ENCODE results near the gene ARHGAP10.
"Not testable (repeated sequence)": the region's sequence is repeated elsewhere in the genome, so short reads cannot be mapped to it uniquely, and the experiment has no call there.

Gene ARHGAP10

DNA sequence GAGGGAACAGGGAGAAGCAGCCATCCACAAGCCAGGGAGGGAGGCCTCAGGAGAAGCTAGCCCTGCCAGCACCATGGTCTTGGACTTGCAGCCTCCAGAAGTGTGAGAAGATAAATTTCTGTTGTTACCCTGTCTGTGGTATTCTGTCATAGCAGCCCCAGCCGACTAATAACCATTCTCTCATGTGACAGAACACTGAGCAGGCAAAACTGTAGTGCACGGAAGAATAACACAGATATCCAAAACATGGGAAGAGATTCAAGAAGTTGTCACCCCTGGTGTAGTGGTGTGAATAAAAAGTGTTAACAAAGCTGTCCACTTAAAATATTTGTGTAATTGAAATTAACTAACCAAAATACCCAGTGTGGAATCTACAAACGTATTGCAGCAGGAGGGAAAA is 265.0 kb downstream of the ARHGAP10 start:
- Histone ChIP-seq H3K9me3 (ENCODE audit: control insufficient read depth, low read length) (no peaks in the 10 kb centered on the region), H3K27me3 (ENCODE audit: control insufficient read depth in 1 of 2, insufficient read depth in 1 of 2, low read length in 2 of 2) (no peaks in the 10 kb centered on the region), H3K27ac (ENCODE audit: low read length, poor library complexity, severe bottlenecking) (no peak overlapping the region), H2AFZ (ENCODE audit: low read depth, low read length) (no peak overlapping the region), H4K8ac (ENCODE audit: low read length) (no peak overlapping the region), H2BK15ac (ENCODE audit: low read depth, poor library complexity, severe bottlenecking) (no peak overlapping the region), H3K4me1 (ENCODE audit: control insufficient read depth, insufficient read depth, low read depth, low read length) (peaks cover 2% of the 10 kb centered on the region), H3K4me2 (ENCODE audit: low read length, poor library complexity, severe bottlenecking) (no peak overlapping the region), H3K79me1 (replicated peaks; ENCODE audit: low read length, poor library complexity, severe bottlenecking) (peaks cover 13% of the 10 kb centered on the region), H3K9ac (ENCODE audit: low read length) (no peak overlapping the region), H2BK5ac (ENCODE audit: low read depth, low read length, poor library complexity, severe bottlenecking) (no peak overlapping the region), H3K23ac (ENCODE audit: low read length in 2 of 2) (peak overlapping the region in 1 of 2 experiments; percentile 79), H3K14ac (ENCODE audit: low read length in 2 of 2) (no peak overlapping the region), H2AK5ac (ENCODE audit: low read length, severe bottlenecking) (no peak overlapping the region), H2BK120ac (ENCODE audit: low read depth, low read length) (no peak overlapping the region), H2BK12ac (ENCODE audit: low read length in 2 of 2) (no peak overlapping the region), H3K4ac (ENCODE audit: low read depth in 1 of 2, low read length in 2 of 2) (no peak overlapping the region), H4K91ac (ENCODE audit: low read length) (peak overlapping the region; percentile 15), H3K18ac (ENCODE audit: low read depth in 1 of 2, low read length in 2 of 2) (no peak overlapping the region), H3K36me3 (ENCODE audit: control insufficient read depth in 1 of 2, insufficient read depth in 2 of 2, low read depth in 1 of 2, low read length in 2 of 2) (peaks cover 4 to 33% of the 10 kb centered on the region in 2 experiments), H3K4me3 (ENCODE audit: insufficient read depth in 1 of 2, low read depth in 1 of 2, low read length in 2 of 2) (no peak overlapping the region)
- WGBS, result 100% methylated on average over 2 of the region's 3 CpGs
- DNase-seq, result no peak

DNA sequence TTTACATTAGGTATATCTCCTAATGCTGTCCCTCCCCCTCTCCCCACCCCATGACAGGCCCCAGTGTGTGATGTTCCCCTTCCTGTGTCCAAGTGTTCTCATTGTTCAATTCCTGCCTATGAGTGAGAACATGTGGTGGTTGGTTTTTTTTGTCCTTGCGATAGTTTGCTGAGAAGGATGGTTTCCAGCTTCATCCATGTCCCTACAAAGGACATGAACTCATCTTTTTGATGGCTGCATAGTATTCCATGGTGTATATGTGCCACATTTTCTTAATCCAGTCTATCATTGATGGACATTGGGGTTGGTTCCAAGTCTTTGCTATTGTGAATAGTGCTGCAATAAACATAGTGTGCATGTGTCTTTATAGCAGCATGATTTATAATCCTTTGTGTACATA is 268.1 kb downstream of the ARHGAP10 start:
- H3K27me3 ChIP-seq (ENCODE audit: control insufficient read depth in 1 of 2, insufficient read depth in 1 of 2, low read length in 2 of 2); H2BK15ac ChIP-seq (ENCODE audit: low read depth, poor library complexity, severe bottlenecking); H4K8ac ChIP-seq (ENCODE audit: low read length); H2BK120ac ChIP-seq (ENCODE audit: low read depth, low read length); H3K18ac ChIP-seq (ENCODE audit: low read depth in 1 of 2, low read length in 2 of 2); H3K27ac ChIP-seq (ENCODE audit: low read length, poor library complexity, severe bottlenecking); H3K4me2 ChIP-seq (ENCODE audit: low read length, poor library complexity, severe bottlenecking); H3K4me1 ChIP-seq (ENCODE audit: control insufficient read depth, insufficient read depth, low read depth, low read length); DNase-seq; H4K91ac ChIP-seq (ENCODE audit: low read length); H2AK5ac ChIP-seq (ENCODE audit: low read length, severe bottlenecking); H3K9me3 ChIP-seq (ENCODE audit: control insufficient read depth, low read length); H2BK12ac ChIP-seq (ENCODE audit: low read length in 2 of 2); H3K14ac ChIP-seq (ENCODE audit: low read length in 2 of 2); H3K4me3 ChIP-seq (ENCODE audit: insufficient read depth in 1 of 2, low read depth in 1 of 2, low read length in 2 of 2); H2AFZ ChIP-seq (ENCODE audit: low read depth, low read length); H3K4ac ChIP-seq (ENCODE audit: low read depth in 1 of 2, low read length in 2 of 2); H2BK5ac ChIP-seq (ENCODE audit: low read depth, low read length, poor library complexity, severe bottlenecking); H3K9ac ChIP-seq (ENCODE audit: low read length); H3K23ac ChIP-seq (ENCODE audit: low read length in 2 of 2): not testable (repeated sequence)
- H3K79me1 ChIP-seq (replicated peaks; ENCODE audit: low read length, poor library complexity, severe bottlenecking), result peaks cover 18% of the 10 kb centered on the region
- WGBS, result no CpG with 5 or more reads among the region's 1 CpG
- H3K36me3 ChIP-seq (ENCODE audit: control insufficient read depth in 1 of 2, insufficient read depth in 2 of 2, low read depth in 1 of 2, low read length in 2 of 2), result peaks cover 4 to 13% of the 10 kb centered on the region in 2 experiments

DNA sequence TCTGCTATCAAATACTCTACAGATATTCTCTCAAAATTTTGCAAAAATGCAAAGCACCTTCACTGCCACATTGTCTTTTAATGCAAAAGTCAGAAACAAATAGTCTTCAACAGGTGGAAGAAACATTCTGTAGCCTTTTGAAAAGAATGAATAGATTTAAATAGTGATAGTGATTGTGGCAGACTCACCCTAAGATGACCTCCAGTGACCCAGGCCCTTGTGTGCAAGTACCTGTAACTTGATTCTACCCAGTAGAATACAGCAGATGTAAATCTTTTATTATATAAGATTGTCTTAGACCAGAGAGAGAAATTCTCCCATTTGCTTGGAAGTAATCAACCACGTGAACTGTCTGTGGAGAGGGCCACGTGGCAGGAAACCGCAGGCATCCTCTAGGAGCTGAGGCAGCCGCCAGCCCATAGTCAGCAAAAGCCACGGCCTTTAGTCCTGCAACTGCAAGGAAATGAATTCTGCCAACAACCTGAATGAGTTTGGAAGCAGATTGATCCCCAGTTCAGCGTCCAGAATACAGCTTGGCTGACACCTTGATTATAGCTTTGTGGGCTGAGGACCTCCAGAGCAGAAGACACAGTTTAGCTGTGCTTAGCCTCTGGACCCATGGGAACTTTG is 272.5 kb downstream of the ARHGAP10 start:
- Histone ChIP-seq H3K14ac (ENCODE audit: low read length in 2 of 2) (no peak overlapping the region), H3K27ac (ENCODE audit: low read length, poor library complexity, severe bottlenecking) (no peak overlapping the region), H2AK5ac (ENCODE audit: low read length, severe bottlenecking) (no peak overlapping the region), H2BK120ac (ENCODE audit: low read depth, low read length) (no peak overlapping the region), H3K4me3 (ENCODE audit: insufficient read depth in 1 of 2, low read depth in 1 of 2, low read length in 2 of 2) (no peak overlapping the region), H3K23ac (ENCODE audit: low read length in 2 of 2) (no peak overlapping the region), H4K91ac (ENCODE audit: low read length) (no peak overlapping the region), H3K9me3 (ENCODE audit: control insufficient read depth, low read length) (no peaks in the 10 kb centered on the region), H3K4me1 (ENCODE audit: control insufficient read depth, insufficient read depth, low read depth, low read length) (peaks cover 7% of the 10 kb centered on the region), H3K4ac (ENCODE audit: low read depth in 1 of 2, low read length in 2 of 2) (no peak overlapping the region), H3K36me3 (ENCODE audit: control insufficient read depth in 1 of 2, insufficient read depth in 2 of 2, low read depth in 1 of 2, low read length in 2 of 2) (peaks cover 5 to 11% of the 10 kb centered on the region in 2 experiments), H3K9ac (ENCODE audit: low read length) (peak overlapping the region; percentile 43), H4K8ac (ENCODE audit: low read length) (no peak overlapping the region), H2BK12ac (ENCODE audit: low read length in 2 of 2) (no peak overlapping the region), H2BK15ac (ENCODE audit: low read depth, poor library complexity, severe bottlenecking) (no peak overlapping the region), H3K79me1 (replicated peaks; ENCODE audit: low read length, poor library complexity, severe bottlenecking) (peaks cover 15% of the 10 kb centered on the region), H3K18ac (ENCODE audit: low read depth in 1 of 2, low read length in 2 of 2) (no peak overlapping the region), H3K4me2 (ENCODE audit: low read length, poor library complexity, severe bottlenecking) (no peak overlapping the region), H3K27me3 (ENCODE audit: control insufficient read depth in 1 of 2, insufficient read depth in 1 of 2, low read length in 2 of 2) (no peaks in the 10 kb centered on the region), H2BK5ac (ENCODE audit: low read depth, low read length, poor library complexity, severe bottlenecking) (no peak overlapping the region), H2AFZ (ENCODE audit: low read depth, low read length) (no peak overlapping the region)
- DNase-seq, result no peak
- WGBS, result 78% methylated on average over 6 of the region's 6 CpGs

DNA sequence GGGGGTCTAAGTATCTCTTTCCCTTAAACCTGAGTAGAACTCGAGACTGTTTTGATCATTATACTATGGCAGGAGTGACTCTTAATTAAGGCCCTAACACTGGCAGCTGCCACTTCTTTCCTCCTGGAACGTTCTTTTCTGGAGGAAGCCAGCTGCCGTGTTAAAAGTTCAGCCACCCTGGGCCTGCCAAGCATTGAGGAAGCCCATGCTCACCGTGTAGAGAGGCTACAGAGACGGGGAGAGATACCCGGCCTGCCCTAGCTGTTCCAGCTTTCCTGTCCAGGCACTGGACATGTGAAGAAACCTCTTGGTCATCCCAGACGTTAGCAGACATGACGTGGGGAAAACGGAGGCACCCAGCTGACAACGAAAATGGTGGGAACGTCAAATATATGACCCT is 274.1 kb downstream of the ARHGAP10 start:
- no peak overlapping the region for H2BK15ac ChIP-seq (ENCODE audit: low read depth, poor library complexity, severe bottlenecking)
- H2AK5ac ChIP-seq (ENCODE audit: low read length, severe bottlenecking), result peak overlapping the region; percentile 7
- H2BK120ac ChIP-seq (ENCODE audit: low read depth, low read length), result no peak overlapping the region
- no peak overlapping the region for H3K23ac ChIP-seq (ENCODE audit: low read length in 2 of 2)
- no peaks in the 10 kb centered on the region for H3K9me3 ChIP-seq (ENCODE audit: control insufficient read depth, low read length)
- peak overlapping the region in 1 of 2 experiments; percentile 6 for H3K18ac ChIP-seq (ENCODE audit: low read depth in 1 of 2, low read length in 2 of 2)
- H3K9ac ChIP-seq (ENCODE audit: low read length), result no peak overlapping the region
- H3K4me3 ChIP-seq (ENCODE audit: insufficient read depth in 1 of 2, low read depth in 1 of 2, low read length in 2 of 2), result no peak overlapping the region
- H2BK5ac ChIP-seq (ENCODE audit: low read depth, low read length, poor library complexity, severe bottlenecking), result no peak overlapping the region
- no peak overlapping the region for H3K14ac ChIP-seq (ENCODE audit: low read length in 2 of 2)
- no peak overlapping the region for H3K4me2 ChIP-seq (ENCODE audit: low read length, poor library complexity, severe bottlenecking)
- DNase-seq, result no peak
- no peak overlapping the region for H2BK12ac ChIP-seq (ENCODE audit: low read length in 2 of 2)
- no peak overlapping the region for H2AFZ ChIP-seq (ENCODE audit: low read depth, low read length)
- H3K4ac ChIP-seq (ENCODE audit: low read depth in 1 of 2, low read length in 2 of 2), result no peak overlapping the region
- H3K36me3 ChIP-seq (ENCODE audit: control insufficient read depth in 1 of 2, insufficient read depth in 2 of 2, low read depth in 1 of 2, low read length in 2 of 2), result peaks cover 3 to 11% of the 10 kb centered on the region in 2 experiments
- peaks cover 7% of the 10 kb centered on the region for H3K4me1 ChIP-seq (ENCODE audit: control insufficient read depth, insufficient read depth, low read depth, low read length)
- H3K27ac ChIP-seq (ENCODE audit: low read length, poor library complexity, severe bottlenecking), result no peak overlapping the region
- H4K91ac ChIP-seq (ENCODE audit: low read length), result no peak overlapping the region
- no peak overlapping the region for H4K8ac ChIP-seq (ENCODE audit: low read length)
- H3K27me3 ChIP-seq (ENCODE audit: control insufficient read depth in 1 of 2, insufficient read depth in 1 of 2, low read length in 2 of 2), result no peaks in the 10 kb centered on the region
- peaks cover 16% of the 10 kb centered on the region for H3K79me1 ChIP-seq (replicated peaks; ENCODE audit: low read length, poor library complexity, severe bottlenecking)
- WGBS, result over 99% methylated on average over 11 of the region's 11 CpGs

All from mesenchymal stem cell (in vitro differentiated cells and primary cell).